ENCODE measurements around the gene UGT1A5.
"Not testable (repeated sequence)": the region's sequence is repeated elsewhere in the genome, so short reads cannot be mapped to it uniquely, and the experiment has no call there.

The UGT1A5 gene

DNA sequence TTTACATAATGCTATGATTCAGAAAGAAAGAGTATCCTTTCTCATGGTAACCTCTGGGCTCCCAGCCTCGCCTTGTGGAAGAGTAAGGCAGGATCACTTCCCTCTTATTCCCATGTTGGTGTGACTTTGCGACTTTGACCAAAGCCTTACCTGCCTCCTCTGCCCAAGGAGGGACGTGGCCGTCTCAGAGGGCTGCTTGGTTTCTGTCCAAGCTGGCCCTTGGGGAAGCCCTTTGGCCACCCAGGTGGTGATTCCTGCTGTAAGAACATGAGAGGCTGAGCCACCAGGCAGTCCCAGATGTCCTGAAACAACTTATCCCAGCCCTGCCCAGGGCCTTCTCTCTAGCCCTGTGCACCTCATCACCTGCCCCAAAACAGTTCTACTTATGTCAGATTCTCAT lies 14.0 kb upstream of the UGT1A5 start:
- no peak for DNase-seq

DNA sequence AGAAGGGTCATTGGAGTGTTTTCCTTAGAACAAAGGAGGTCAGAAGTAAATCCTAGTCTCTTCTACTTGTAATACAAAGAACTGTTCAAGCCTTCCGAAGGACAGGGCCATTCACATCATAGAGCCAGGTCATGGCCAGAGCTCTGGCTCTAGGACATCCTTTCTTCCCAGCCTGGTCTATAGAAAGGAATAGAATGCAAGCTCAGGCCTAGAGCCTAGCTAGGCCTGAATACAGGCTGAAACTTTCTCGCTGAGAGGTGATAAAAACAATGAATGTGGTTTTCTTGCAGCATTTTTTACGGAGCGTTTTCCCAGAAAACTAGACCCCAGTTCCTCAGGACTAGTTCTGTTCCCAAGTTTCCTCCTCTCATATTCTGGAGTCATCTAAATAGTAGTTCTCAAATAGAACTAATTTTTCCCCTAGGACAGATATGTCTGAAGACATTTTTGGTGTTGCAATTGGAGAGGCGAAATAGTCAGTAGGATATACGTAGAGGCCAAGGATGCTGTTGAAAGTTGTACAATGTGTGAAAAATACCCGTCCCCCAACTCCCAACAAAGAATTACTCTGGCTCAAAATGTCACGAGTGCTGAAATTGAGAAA lies 13.2 kb upstream of the UGT1A5 start:
- no peak for DNase-seq

DNA sequence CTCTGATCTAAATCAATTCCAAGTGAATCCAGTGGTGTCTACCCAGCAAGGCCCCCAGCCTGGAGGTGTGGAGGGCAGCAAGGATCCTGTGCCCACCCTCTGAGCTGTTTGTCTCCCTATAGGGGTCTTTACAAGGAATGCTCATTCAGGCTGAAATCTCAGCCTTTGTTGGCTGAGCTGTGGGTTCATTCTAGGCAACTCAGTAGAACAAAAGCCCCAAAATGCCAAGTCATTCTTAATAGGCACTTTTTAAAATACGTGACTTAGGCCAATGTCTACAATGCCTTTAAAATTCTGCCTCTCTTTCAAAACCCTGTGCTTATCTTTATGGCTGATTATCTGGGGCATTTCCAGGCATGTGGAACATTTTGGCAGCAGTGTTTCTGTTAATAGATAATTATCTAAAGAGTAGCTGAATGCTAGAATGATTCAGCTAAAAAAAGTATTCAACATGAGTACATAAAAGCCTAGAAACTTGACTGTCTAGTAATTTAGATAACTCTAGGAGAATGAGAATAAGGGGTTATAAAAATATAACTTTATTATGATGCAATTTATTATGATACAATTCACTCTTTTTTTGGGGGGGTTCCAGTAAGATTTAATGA lies 12.6 kb upstream of the UGT1A5 start:
- DNase-seq, result no peak

DNA sequence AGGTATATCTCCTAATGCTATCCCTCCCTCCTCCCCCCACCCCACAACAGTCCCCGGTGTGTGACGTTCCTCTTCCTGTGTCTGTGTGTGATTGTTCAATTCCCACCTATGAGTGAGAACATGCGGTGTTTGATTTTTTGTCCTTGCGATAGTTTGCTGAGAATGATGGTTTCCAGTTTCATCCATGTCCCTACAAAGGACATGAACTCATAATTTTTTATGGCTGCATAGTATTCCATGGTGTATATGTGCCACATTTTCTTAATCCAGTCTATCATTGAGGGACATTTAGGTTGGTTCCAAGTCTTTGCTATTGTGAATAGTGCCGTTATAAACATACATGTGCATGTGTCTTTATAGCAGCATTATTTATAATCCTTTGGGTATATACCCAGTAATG lies 11.9 kb upstream of the UGT1A5 start:
- not testable (repeated sequence) for DNase-seq

DNA sequence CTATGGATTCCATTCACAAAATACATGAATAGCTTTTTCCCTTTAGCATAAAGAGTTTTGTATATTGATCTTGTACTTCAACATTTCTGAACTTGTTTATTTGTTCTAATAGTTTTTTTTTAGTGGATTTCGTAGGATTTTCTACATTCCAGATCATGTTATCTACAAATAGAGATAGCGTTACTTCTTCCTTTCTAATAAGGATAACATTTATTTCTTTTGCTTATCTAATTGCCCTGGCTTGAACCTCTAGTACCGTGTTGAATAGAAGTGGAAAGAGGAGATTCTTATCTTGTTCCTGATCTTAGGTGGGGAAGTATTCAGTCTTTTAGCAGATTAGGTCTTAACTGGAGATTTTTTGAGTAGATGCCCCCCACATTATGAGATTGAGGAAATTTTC lies 10.5 kb upstream of the UGT1A5 start:
- DNase-seq, result no peak

DNA sequence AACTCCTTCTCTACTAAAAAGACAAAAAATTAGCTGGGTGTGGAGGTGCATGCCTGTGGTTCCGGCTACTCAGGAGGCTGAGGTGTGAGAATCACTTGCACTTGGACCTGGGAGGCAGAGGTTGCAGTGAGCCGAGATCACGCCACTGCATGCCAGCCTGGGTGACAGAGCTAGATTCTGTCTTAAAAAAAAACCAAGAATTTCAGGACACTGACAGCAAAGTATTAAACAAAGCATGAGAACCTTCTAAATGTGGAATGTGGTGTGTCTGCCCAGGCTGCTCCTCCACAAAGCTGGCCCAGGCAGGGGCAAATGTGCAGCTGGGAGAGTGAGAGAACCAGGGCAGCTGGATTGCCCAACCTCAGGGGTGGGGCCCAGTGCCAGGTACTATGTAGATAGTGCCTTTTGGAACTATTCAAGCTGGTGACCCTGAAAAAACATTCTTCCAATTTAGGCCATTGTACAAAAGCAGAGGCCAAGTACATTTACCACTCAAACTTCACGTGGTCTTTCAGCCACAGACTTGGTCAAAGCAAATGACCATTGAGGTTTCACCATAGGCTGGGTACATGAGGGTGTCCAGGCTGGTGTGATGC lies 6.7 kb upstream of the UGT1A5 start:
- no peak for DNase-seq

DNA sequence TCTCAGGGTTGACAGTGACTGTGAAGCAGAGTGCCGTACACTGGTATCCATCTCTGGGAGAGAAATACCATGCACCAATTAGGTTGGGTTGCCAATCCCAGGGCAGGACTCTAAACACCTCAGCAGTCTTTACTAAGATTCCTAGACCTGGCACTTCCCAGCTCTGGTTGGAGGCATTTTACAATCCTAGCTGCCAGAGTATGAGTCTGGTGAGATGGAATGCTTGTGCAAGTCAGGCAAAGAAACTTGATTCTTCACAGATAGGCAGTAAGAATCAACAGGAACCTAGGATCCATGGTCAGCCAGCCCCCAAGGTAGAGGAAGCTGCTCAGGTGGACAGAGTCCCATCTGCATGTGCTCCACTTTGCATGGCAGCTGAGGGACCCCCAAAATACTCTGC lies 6.0 kb upstream of the UGT1A5 start:
- no peak for DNase-seq

DNA sequence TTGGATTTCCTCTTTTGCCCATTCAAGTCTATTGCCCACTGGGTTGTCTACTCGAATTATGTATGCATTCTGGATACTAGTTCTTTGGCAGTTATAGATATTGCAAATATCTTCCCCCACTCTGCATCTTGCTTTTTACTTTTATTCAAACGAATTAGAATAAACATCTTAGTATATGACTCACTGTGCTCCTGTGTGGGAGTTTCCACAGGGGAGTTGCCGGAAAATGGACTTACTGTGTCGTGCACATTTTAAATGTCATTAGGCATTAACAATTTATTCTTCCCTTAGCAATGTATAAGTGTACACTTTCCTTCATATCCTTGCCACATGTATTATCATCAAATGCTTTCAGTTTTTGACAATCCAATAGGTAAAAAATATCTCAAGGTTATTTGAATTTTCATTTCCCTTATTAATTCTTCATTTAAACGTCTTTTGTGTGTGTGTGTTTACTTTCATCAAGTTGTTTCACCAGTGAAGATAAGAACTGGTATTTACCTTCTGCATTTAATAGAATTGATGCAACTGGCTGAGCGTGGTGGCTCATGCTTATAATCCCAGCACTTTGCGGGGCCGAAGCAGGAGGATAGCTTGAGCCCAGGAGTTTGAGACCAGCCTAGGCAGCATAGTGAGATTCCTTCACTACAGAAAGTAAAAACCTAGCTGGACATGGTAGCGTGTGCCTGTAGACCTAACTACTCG lies 4.6 kb upstream of the UGT1A5 start:
- no peak for DNase-seq

DNA sequence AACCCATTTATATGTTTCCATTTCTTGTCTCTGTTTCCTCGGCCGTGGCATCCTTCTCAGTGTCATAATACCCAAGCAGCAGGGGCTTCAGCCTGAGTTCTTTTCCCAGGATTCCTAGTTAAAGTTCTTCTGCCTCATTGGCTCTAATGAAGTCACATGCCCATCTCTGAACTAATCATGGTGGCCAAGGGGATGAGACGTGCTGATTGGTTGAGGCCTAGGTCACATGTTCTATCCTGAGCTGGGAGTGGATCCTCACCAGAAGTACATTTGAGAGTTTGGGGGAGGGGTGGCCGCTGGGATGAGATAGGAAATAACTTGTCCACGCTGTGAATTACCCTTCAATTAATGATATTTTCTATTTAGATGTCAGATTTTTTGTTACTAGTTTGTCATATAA lies 3.8 kb upstream of the UGT1A5 start:
- no peak for DNase-seq

DNA sequence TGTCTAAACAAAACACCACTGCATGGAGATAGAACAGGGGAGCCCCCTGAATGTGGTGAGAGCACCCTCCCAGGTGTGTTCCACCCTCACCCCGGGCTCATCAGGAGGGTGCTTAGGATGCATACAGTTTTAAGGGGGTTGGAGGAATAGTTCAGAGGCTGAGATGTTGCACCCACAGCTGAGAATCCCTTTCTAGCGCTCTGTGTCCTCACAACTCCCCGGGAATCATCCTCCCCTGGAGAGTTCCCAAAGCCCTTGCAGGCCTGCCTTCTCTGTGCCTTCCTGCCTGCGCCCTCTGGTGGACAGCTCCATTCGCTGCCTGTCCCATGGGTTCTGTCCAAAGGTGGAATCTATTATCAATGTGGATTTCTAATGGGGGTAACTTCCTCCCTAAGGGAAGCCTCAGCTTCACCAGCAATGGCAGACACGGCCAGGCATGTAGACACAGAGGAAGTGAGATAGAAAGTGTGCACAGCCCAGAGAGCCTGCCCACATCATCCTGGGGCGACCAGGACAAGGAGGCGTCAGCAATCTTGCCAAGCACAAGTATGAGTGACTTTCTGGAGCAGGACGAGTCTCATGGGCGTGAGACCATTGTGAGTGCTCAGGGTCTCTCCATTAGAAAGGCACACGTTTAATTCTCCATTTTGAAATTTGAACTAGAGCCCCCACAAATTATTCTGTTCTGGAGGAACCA lies 1.2 kb upstream of the UGT1A5 start:
- peak; percentile 62 for DNase-seq

DNA sequence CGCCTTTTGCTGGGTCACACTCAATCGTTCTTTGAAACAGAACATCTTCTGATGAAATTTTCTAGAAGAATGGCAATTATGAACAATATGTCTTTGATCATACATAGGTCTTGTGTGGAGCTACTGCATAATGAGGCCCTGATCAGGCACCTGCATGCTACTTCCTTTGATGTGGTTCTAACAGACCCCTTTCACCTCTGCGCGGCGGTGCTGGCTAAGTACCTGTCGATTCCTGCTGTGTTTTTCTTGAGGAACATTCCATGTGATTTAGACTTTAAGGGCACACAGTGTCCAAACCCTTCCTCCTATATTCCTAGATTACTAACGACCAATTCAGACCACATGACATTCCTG lies 532 bp downstream of the UGT1A5 start:
- no peak for DNase-seq

DNA sequence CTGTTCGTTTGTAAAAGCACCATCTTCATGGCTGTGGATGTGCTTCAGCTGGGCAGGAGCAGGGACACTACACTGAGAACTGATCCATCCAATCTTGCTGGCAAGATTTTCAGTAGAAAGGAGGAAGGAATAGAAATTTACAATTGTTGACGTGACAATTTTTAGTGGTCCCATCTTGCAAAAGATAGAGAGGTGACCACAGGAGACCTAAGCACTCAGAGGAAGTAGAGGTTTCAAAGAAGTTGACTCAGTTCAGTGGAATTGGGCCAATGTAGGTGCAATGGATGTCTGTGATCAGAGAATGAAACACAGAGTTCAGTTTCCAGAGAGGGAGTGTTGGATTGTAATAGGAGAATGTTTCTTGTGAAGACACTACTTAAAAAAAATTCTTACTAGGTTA lies 1.4 kb downstream of the UGT1A5 start:
- no peak for DNase-seq

DNA sequence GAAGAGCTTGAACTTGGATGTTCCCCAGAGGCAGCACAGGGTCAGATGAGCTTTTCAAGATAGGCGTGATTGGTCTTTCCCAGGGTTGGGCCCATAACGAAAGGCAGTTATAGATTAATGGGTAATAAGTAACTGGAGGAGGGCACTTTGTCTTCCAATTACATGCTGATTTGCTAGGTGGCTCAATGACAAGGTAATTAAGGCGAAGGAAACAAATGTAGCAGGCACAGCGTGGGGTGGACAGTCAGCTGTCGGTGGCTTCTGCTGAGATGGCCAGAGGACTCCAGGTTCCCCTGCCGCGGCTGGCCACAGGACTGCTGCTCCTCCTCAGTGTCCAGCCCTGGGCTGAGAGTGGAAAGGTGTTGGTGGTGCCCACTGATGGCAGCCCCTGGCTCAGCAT lies 5.8 kb downstream of the UGT1A5 start, which contains the start of gene UGT1A4:
TSS of gene UGT1A4 (plus strand) at position 185 of the 400 bp plus-strand sequence. CDS start at position 270, 85 bp downstream.
- DNase-seq, result no peak

DNA sequence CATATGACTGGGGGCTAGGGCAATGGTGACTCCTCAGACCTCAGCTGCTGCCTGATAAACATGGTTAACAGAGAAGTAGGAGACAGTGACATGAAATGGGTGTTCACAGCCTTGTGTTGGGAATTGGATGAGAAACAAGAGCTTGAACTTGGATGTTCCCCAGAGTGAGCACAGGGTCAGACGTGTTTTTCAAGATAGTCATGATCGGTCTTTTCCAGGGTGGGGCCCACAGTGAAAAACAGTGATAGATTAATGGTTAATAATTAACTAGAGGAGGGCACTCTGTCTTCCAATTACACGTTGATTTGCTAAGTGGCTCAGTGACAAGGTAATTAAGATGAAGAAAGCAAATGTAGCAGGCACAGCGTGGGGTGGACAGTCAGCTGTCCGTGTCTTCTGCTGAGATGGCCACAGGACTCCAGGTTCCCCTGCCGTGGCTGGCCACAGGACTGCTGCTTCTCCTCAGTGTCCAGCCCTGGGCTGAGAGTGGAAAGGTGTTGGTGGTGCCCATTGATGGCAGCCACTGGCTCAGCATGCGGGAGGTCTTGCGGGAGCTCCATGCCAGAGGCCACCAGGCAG lies 16.1 kb downstream of the UGT1A5 start, which contains the start of gene UGT1A3:
TSS of gene UGT1A3 (plus strand) at position 320 of the 579 bp plus-strand sequence. CDS start at position 405, 85 bp downstream.
- no peak for DNase-seq

DNA sequence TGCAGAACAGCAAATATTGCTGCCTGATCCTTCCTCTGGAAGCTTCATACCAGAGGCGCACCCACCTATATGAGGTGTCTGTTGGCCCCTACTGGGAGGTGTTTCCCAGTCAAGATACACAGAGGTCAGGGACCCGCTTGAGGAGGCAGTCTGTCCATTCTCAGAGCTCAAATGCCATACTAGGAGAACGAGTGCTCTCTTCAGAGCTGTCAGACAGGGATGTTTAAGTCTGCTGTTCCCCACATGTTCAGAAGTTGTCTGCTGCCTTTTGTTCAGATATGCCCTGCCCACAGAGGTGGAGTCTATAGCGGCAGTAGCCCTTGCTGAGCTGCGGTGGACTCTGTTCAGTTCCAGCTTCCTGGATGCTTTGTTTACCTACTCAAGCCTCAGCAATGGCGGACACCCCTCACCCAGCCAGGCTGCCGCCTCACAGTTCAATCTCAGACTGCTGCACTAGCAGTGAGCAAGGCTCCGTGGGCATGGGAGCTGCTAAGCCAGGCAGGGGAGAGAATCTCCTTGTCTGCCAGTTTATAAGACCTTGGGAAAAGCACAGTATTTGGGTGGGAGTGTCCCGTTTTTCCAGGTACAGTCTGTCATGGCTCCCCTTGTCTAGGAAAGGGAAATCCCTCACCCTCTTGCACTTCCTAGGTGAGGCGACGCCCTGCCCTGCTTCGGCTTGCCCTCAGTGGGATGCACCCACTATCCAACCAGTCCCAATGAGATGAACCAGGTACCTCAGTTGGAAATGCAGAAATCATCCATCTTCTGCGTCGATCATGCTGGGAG lies 24.4 kb downstream of the UGT1A5 start:
- not testable (repeated sequence) for DNase-seq

DNA sequence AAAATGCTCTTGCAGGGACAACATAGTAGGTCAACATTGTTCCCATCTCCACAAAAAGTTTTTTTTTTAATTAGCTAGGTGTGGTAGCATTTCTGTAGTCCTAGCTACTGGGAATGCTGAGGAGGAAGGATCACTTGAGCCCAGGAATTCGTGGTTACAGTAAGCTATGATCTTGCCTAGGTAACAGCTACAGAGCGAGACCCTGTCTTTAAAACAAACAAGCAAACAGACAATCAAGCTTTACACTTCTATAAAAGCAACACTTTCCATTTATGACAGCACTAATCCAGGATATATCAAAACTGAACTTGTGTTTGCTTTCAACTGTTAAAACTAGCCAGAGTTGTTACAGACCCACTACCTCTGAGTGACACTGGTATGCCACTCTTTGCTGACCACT lies 28.2 kb downstream of the UGT1A5 start:
- DNase-seq, result no peak

DNA sequence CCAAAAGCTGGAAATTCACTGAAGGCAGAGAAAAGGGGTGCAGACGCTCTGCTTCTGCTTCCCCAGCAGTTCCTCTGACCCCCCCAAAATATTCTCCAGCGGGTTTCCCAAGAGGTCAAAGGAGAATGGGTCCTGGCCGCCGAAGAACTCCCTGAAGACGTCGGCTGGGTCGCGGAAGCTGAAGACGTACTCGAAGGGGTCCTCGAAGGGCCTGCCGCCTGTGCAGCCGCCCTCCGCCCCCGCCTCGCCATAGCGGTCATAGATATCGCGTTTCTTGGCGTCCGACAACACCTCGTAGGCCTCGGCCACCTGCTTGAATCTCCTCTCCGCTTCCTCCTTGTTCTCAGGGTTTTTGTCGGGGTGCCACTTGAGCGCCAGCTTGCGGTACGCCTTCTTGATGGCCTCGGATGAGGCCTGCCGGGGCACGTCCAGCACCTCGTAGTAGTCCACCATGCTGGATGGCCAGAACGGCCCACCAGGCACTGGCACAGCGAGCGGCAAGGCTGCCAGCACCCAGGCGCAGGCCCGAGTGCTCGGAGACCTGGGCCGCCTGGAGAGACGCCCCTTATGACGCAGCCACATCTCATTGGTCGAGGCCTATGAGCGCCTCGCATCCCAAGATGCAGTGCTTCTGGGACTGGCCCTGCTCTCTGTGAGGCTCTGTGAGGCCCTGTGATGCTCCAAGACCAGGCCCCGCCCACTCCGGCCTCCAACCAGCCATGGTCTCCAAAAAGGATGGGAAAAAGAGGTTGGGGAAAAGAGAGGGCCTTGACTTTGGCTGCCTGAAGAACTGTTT lies 31.0 kb downstream of the UGT1A5 start:
- no peak for DNase-seq

DNA sequence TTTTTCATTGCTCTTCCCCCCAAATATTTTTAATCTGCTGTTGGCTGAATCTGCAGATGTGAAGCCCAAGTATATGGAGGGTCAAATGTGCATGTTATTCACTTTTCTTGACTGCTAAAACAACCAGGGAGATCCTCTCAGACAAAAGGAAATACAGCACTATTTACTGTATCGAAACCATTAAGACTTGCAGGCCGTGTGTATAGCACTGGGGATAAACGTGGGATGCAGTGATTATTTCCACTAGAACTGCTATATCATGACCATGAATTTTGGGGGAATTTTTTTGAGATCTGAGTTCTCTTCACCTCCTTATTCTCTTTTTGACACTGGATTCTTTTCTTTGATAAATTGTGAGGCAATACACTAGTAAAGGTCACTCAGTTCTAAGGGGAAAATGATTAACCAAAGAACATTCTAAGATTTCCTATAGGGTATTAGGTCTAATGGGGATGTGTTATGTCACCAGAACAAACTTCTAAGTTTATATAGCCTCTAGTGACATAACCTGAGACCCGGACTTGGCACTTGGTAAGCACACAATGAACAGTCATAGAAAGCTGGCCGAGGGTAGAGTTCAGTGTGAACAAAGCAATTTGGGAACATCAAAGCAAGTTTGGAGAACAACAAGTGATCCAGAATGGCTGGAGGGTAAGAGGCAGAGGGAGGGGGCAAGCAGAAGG lies 32.5 kb downstream of the UGT1A5 start:
- no peak for DNase-seq

DNA sequence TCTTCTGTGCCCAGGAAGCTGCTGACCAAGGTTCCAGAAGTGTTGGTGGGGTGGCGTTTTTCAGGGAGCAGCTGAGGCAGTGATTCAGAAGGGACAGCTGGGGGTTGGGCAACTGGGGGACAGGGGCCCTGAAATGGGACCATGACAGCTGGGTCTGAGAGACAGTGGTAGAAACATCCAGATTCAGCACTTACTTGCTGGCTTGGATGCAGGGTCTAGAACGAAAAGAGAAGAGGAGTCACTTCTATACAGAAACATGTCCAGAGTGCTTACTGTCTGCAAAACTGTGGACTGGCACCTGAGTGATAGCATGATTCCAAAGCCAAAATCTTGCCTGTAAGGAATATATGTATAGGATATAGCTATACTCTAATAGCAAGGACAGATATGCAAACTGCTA lies 33.1 kb downstream of the UGT1A5 start:
- not testable (repeated sequence) for DNase-seq

DNA sequence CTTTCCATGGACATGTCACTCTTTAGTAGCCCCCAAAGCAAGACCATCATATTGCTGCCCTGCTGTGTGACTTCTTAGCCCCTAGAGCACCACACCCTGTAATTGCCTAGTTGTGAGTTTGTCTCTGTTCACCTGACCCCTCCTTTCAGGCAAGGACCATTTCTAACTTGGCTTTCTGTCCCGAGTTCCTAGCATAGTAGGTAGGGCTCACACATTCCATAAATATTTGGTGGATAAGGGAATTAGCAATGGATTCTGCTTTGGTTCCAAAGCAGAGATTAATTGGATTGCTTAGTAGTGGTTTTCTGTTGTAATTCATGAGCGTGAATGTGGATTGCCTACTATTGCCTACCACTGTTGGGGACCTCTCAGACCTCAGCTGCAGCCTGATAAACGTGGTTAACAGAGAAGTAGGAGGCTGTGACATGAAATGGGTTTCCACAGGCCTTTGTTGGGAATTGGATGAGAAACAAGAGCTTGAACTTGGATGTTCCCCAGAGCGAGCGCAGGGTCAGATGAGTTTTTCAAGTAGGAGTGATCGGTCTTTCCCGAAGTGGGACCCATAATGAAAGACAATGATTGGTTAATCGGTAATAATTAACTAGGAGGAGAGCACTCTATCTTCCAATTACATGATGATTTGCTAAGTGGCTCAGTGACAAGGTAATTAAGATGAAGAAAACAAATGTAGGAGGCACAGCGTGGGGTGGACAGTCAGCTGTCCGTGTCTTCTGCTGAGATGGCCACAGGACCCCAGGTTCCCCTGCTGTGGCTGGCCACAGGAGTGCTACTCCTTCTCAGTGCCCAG lies 34.0 kb downstream of the UGT1A5 start:
- DNase-seq, result no peak

Data from left hindlimb (tissue), 1 donor.